ENCODE results near the gene GLIS2.
A peak's percentile ranks its signal among the peaks of the same experiment; 100 is the strongest.

GRCh38 chr16:4328046-4328781 lies 12.3 kb downstream of the GLIS2 start:
- TF ChIP-seq POLR2A (IDR thresholded peaks at IDR 0.05) (peak in 1 of 4 donors; percentile 23), CTCF (IDR thresholded peaks at IDR 0.05) (peak; percentile 58 to 84 (median 76))
